Fibroblast of the conjunctiva (primary cell): ENCODE results near the gene MYO15A.
A peak's percentile ranks its signal among the peaks of the same experiment; 100 is the strongest.

Source experiments
- DNase-seq: peaks from one replicate; pipeline ENCODE4 v3.0.0-alpha.2; 2010; ENCODE audit warnings: low read depth

Gene MYO15A

DNA sequence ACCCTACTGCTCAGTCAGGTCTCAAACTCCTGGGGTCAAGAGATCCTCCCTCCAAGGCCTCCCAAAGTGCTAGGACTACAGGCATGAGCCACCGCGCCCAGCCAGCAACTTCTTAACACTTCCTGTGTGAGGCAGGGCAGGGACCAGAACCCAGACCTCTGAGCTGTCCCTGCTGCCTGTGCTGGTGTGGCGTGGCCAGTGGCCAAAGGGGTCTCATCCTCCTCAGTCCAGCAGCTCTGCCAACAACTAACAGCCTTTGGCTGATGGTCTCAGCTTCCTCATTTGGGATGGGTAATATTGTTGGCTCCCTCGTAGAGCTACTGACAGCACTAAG, 115.5 kb downstream of the MYO15A start:
- no peak for DNase-seq

DNA sequence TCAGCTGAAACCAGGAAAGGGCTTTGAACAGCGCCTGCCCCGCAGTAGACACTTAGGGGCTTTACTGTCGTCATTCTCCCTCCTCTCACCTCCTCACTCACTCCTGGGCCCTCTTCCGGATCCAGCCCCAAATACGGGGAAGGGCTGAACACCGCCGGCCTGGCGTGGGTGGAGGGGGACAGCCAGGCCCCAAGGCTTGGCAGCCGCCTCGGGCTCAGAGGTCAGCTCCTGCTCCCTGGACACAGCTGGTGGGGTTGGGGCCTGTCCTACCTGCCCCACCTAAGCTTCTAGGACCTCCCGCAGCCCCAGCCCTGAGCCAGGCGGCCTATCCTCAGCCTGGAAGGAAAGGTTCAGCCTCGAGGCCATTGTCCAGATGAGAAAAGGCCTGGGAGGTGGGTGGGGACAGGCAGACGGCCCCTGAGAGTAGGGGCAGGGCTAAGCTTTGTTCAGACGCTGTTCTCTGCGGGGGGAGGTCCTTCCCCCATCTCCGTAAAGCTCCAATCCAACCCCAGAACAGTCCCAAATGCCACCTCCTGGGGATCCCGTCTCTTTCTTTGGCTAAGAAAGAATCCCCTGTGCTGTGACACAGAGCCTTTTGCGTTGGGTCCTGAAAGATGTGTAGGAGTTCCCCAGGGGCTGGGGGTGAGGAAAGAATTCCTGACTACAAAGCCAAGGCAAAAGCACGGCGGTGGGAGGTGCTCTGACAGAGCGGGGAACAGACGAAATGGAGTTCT, 116.0 kb downstream of the MYO15A start:
- DNase-seq, result no peak

GRCh38 chr17:18225121-18225641, 116.6 kb downstream of the MYO15A start, which contains the start of gene LLGL1:
Gene LLGL1, plus strand, starts transcription at chr17:18225635. Its CDS starts 48 bp downstream, at chr17:18225683.
- peak; percentile 92 for DNase-seq

DNA sequence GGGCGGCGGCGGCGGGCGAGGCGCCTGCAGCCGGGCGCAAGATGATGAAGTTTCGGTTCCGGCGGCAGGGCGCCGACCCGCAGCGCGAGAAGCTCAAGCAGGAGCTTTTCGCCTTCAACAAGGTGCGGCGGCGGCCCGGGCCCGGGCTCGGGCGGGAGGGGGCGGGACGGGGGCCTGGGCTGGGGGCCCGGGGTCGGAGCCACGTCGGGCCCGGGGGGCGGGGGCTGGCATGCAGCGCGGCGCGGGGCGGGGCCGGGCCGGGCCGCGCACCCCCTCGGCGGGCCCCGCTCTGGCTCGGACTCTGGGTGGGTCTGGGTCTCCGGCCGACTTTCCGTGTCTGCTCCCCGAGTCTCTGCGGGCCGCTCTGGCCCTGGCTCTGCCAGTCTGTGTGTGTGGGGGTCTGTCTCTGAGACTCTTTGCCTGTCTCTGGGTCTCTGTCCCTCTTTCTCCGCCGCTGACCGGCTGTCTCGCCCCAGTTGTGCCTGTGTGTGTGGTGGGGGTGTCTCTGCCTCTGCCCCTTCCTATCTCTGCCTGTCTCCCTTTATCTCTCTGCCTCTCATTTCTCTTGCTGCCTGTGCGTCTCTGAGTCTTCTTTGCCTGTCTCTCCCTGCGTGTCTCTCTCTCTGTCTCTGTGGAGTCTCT, 117.2 kb downstream of the MYO15A start:
- no peak for DNase-seq

GRCh38 chr17:18226284-18226945, 117.9 kb downstream of the MYO15A start:
- DNase-seq, result no peak

DNA sequence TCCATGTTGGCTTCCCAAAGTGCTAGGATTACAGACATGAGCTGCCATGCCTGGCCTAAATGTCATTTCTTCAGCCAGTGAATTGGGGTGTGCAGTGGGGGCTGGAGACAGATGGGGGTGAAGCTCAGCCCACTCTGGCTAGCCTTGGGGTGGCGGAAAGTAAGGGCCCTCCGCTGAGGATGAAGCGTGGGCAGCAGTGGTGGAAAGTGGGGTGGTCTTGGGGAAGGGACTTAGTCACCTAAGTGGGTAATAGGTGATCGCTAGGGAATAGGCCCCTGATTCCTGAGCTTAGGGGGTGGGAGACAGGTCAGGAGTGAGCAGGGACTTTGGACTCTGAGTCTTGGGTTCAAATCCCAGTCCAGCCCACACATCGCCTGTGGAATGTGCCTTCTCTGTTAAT, 119.1 kb downstream of the MYO15A start:
- no peak for DNase-seq

DNA sequence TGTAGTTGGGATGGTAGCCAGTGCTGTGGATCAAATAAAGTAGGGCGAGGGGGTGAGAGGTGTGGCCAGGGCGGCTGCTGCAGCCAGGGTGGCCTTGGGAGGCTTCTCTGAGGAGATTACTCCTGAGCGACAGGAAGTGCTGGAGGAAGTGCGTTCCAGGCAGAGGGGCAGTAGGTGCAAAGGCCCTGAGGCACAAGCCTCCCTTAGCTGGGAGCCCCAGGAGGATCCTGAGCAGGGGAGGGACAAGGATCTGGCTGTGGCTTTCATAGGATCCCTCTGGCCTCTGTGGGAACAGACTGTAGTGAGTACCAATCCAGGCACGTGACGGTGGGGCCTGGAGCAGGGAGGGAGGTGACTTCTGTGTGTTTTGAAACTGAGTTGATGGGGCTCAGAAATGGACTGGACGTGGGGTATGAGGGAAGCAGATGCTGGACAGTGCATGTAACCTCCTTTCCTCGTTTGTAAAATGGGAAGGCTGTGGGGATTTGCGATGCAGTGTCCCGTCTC, 119.7 kb downstream of the MYO15A start:
- DNase-seq, result no peak

DNA sequence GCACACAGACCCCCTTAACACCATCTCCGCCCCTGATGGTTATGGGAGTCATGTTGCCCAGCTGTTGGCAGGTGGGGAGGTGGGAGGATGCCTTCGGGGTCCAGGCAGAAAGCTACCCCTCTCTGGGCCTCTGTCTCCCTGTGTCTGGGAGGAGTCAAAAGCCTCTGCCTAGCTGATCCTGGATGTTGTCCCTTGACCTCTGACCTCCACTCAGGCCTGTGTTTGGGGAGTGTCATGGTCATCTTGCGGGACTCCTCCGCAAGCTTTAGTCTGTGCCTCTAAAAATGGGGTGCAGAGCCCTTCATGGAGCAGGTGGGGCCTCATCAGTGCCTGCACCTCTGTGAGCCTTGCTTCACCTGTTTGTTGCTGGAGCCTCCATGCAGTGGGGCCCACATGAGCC, 120.7 kb downstream of the MYO15A start:
- DNase-seq, result no peak
